MG63 (cell line): Measurements from ENCODE around the gene PTGES2. TPM values are rescaled to one million over a fixed set of nuclear protein-coding genes. Genes with fewer than 3 reads are reported as not detected.
A peak's percentile ranks its signal among the peaks of the same experiment; 100 is the strongest.

Source experiments
- DNase-seq: peaks from one replicate; pipeline ENCODE4 v3.0.0-alpha.2; 2020
- H3K27me3 ChIP-seq: fragments of 250-450 bp; sonication (Bioruptor Pico); 2 replicates; pipeline ENCODE4 v1.5.1; 2020; ENCODE audit warnings: mild to moderate bottlenecking, moderate library complexity
- H3K36me3 ChIP-seq: fragments of 250-450 bp; sonication (Bioruptor Pico); 2 replicates; pipeline ENCODE4 v1.5.1; 2020; ENCODE audit warnings: mild to moderate bottlenecking, moderate library complexity
- H3K4me3 ChIP-seq: fragments of 250-450 bp; sonication (Bioruptor Pico); 2 replicates; pipeline ENCODE4 v1.5.1; 2020; ENCODE audit warnings: mild to moderate bottlenecking, moderate library complexity
- H3K9me3 ChIP-seq: fragments of 250-450 bp; sonication (Bioruptor Pico); 2 replicates; pipeline ENCODE4 v1.5.1; 2020; ENCODE audit warnings: mild to moderate bottlenecking, moderate library complexity
- total RNA-seq: library from RNA; depleted of rRNA; stranded (reverse); fragments of >200 nt; shearing (Covaris generic); gene quantifications from 2 replicates; pipeline ENCODE4 v1.2.3, GENCODE V29; 2014; ENCODE audit warnings: low replicate concordance

The PTGES2 gene
- total RNA-seq, 1 experiment from 2014 or later, result 114 TPM

- Histone ChIP-seq H3K9me3 (no peaks in the 10 kb centered on the region), H3K4me3 (no peak overlapping the region)
These were observed 35.1 kb downstream of the PTGES2 start for GRCh38 chr9:128092199-128092977.

GRCh38 chr9:128091571-128091970, 36.0 kb downstream of the PTGES2 start:
- no peaks in the 10 kb centered on the region; the same call in 1 of the 2 replicates for H3K36me3 ChIP-seq
- no peak overlapping the region for H3K4me3 ChIP-seq
- H3K27me3 ChIP-seq, result no peaks in the 10 kb centered on the region
- no peaks in the 10 kb centered on the region for H3K9me3 ChIP-seq
- DNase-seq, result no peak

More at GRCh38 chr9:128092199-128092977, 35.1 kb downstream of the PTGES2 start:
- H3K27me3 ChIP-seq, result no peaks in the 10 kb centered on the region
- no peaks in the 10 kb centered on the region; the same call in 1 of the 2 replicates for H3K36me3 ChIP-seq
- no peak for DNase-seq

GRCh38 chr9:128091144-128091543, 36.4 kb downstream of the PTGES2 start:
- H3K4me3 ChIP-seq, result no peak overlapping the region
- H3K27me3 ChIP-seq, result no peaks in the 10 kb centered on the region
- DNase-seq, result no peak
- no peaks in the 10 kb centered on the region; the same call in 1 of the 2 replicates for H3K36me3 ChIP-seq
- no peaks in the 10 kb centered on the region for H3K9me3 ChIP-seq

- no peaks in the 10 kb centered on the region for H3K27me3 ChIP-seq
- no peaks in the 10 kb centered on the region; the same call in 1 of the 2 replicates for H3K36me3 ChIP-seq
- H3K4me3 ChIP-seq, result no peak overlapping the region
- no peak for DNase-seq
- H3K9me3 ChIP-seq, result no peaks in the 10 kb centered on the region
These were observed 38.2 kb downstream of the PTGES2 start for GRCh38 chr9:128089299-128089698.

GRCh38 chr9:128088253-128088945, 39.1 kb downstream of the PTGES2 start:
- H3K4me3 ChIP-seq, result no peak overlapping the region

GRCh38 chr9:128087262-128087661, 40.3 kb downstream of the PTGES2 start:
- DNase-seq, result no peak
- H3K4me3 ChIP-seq, result no peak overlapping the region
- no peaks in the 10 kb centered on the region; the same call in 1 of the 2 replicates for H3K36me3 ChIP-seq
- H3K9me3 ChIP-seq, result no peaks in the 10 kb centered on the region
- H3K27me3 ChIP-seq, result no peaks in the 10 kb centered on the region

More at GRCh38 chr9:128088253-128088945, 39.1 kb downstream of the PTGES2 start:
- no peak for DNase-seq
- Histone ChIP-seq H3K9me3 (no peaks in the 10 kb centered on the region), H3K27me3 (no peaks in the 10 kb centered on the region), H3K36me3 (no peaks in the 10 kb centered on the region; the same call in 1 of the 2 replicates)

GRCh38 chr9:128085943-128086342, 41.6 kb downstream of the PTGES2 start:
- no peaks in the 10 kb centered on the region for H3K27me3 ChIP-seq
- no peak for DNase-seq
- H3K9me3 ChIP-seq, result no peaks in the 10 kb centered on the region
- no peaks in the 10 kb centered on the region; the same call in 1 of the 2 replicates for H3K36me3 ChIP-seq
- no peak overlapping the region for H3K4me3 ChIP-seq

GRCh38 chr9:128084746-128085145, 42.8 kb downstream of the PTGES2 start:
- H3K9me3 ChIP-seq, result no peaks in the 10 kb centered on the region
- H3K27me3 ChIP-seq, result no peaks in the 10 kb centered on the region
- H3K36me3 ChIP-seq, result no peaks in the 10 kb centered on the region; the same call in 1 of the 2 replicates
- DNase-seq, result no peak
- no peak overlapping the region for H3K4me3 ChIP-seq

GRCh38 chr9:128082151-128082550, 45.4 kb downstream of the PTGES2 start:
- Histone ChIP-seq H3K9me3 (no peaks in the 10 kb centered on the region), H3K4me3 (no peak overlapping the region), H3K27me3 (no peaks in the 10 kb centered on the region), H3K36me3 (no peaks in the 10 kb centered on the region; the same call in 1 of the 2 replicates)
- no peak for DNase-seq

GRCh38 chr9:128081056-128081455, 46.5 kb downstream of the PTGES2 start:
- Histone ChIP-seq H3K36me3 (no peaks in the 10 kb centered on the region; the same call in 1 of the 2 replicates), H3K27me3 (no peaks in the 10 kb centered on the region), H3K4me3 (no peak overlapping the region), H3K9me3 (no peaks in the 10 kb centered on the region)
- DNase-seq, result peak; percentile 87

GRCh38 chr9:128080206-128080605, 47.3 kb downstream of the PTGES2 start:
- no peak for DNase-seq
- no peak overlapping the region for H3K4me3 ChIP-seq

GRCh38 chr9:128078504-128079434, 48.8 kb downstream of the PTGES2 start:
- no peaks in the 10 kb centered on the region for H3K9me3 ChIP-seq
- no peak overlapping the region for H3K4me3 ChIP-seq
- no peak for DNase-seq
- no peaks in the 10 kb centered on the region; the same call in 1 of the 2 replicates for H3K36me3 ChIP-seq
- no peaks in the 10 kb centered on the region for H3K27me3 ChIP-seq

More at GRCh38 chr9:128080206-128080605, 47.3 kb downstream of the PTGES2 start:
- H3K9me3 ChIP-seq, result no peaks in the 10 kb centered on the region
- no peaks in the 10 kb centered on the region for H3K27me3 ChIP-seq
- no peaks in the 10 kb centered on the region; the same call in 1 of the 2 replicates for H3K36me3 ChIP-seq

- no peak overlapping the region for H3K4me3 ChIP-seq
- no peaks in the 10 kb centered on the region for H3K27me3 ChIP-seq
- H3K36me3 ChIP-seq, result no peaks in the 10 kb centered on the region; the same call in none of the 2 replicates
- no peak for DNase-seq
- H3K9me3 ChIP-seq, result no peaks in the 10 kb centered on the region
These were observed 49.6 kb downstream of the PTGES2 start for GRCh38 chr9:128077847-128078503.

- peaks cover 3% of the 10 kb centered on the region for H3K36me3 ChIP-seq
- no peaks in the 10 kb centered on the region for H3K9me3 ChIP-seq
- DNase-seq, result no peak
- no peaks in the 10 kb centered on the region for H3K27me3 ChIP-seq
- no peak overlapping the region for H3K4me3 ChIP-seq
These were observed 54.2 kb downstream of the PTGES2 start for GRCh38 chr9:128073253-128073886.

- DNase-seq, result peak; percentile 34
- no peaks in the 10 kb centered on the region for H3K27me3 ChIP-seq
- H3K36me3 ChIP-seq, result peaks cover 3% of the 10 kb centered on the region
- no peak overlapping the region for H3K4me3 ChIP-seq
- no peaks in the 10 kb centered on the region for H3K9me3 ChIP-seq
These were observed 55.1 kb downstream of the PTGES2 start for GRCh38 chr9:128072144-128073021.
